Hypothalamus (tissue), 51 donors: ENCODE measurements around the gene KPNA1.

Experiments
- DNase-seq, 51 donors: peaks; one replicate each; lab custom pipeline; 2025; lab: John Stamatoyannopoulos, UW

The KPNA1 gene

DNA sequence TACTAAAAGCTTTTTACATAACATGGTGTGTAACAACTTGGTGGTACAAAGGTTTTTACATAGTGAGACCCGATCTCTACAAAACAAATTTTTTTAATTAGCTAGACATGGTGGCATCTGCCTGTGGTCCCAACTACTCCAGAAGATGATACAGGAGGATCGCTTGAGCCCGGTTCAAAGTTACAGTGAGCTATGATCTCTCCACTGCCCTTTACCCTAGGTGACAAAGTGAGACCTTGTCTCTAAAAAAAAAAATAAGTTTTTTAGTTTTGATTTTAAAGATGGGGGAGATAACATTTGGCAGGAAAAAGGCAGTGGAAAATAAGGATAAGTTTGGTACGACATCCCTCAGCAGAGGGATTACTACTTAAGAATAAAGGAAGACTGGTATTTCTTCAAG, 124.8 kb downstream of the KPNA1 start:
- DNase-seq, result no peak

- DNase-seq, result no peak
These were observed 125.5 kb downstream of the KPNA1 start for GRCh38 chr3:122389197-122389596.

- DNase-seq, result no peak
These were observed 127.0 kb downstream of the KPNA1 start for GRCh38 chr3:122387709-122388108.

DNA sequence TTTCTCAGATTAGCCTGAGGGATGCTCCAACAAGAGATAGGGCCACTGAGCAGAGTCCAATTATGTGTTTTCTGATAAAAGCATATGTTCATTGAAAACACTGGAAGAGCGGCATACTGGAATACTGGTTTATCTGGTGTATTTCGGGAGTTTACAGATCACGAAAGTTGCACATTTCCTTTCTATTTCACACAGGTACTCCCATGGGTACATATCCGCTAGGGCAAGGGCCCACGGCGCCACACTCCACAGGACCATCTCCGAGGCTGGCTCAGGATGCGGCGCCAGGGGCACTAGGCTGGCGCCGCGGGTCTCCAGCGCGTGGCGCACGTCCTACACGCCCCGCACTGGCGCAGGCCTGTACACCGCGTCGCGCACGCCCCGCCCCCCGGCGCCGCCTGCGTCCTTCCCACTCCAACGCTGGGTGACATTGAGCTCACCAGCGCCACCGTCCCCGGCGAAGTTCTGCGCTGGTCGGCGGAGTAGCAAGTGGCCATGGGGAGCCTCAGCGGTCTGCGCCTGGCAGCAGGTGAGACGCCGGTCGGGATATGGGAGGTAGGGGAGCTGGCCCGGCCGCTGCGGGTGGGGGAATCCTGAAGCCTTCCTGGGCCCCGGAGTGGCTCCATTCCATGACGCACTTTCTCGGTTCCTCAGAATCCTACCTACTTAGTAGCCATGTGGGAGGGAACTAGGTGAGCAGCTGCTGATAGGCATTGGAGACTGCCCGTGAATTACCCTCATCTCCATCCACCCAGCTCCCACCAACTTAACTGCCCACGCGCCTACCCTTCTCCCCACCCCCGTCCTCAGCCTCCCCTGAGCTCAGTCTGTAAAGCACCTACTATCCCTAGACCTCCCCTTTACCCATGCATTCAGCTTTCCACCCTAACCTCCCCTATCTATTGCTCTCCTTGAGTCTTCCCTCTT, 130.7 kb downstream of the KPNA1 start, which contains the start of gene FAM162A:
FAM162A (plus strand) TSS at position 412 of the 927 bp plus-strand sequence; CDS start at position 496, 84 bp downstream.
- DNase-seq, result peak; percentile 38 to 96 (median 89)

GRCh38 chr3:122382888-122383666, 131.7 kb downstream of the KPNA1 start, which contains the start of gene MIX23:
Gene MIX23 (minus strand): TSS chr3:122383231. CDS start chr3:122383224, 7 bp downstream.
- peak; percentile 25 to 92 (median 71) for DNase-seq

DNA sequence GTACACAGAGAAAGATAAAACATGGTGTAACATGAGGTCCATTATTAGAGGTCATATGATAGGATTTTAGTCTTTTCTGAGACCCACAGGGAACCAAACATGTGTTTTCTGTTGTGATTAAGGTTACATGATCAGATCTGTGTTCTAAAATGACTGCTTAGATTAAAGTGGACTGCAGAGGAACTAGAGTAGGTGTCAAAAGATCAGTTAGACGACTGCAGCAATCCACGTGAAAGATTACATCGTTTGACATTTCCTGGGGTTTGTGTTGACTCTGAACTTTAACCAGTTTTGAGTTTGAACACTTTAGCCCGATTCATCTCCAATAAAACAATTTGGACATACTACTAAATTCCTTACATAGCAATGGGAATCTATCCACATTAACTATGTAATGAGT, 136.8 kb downstream of the KPNA1 start:
- DNase-seq, result no peak

- no peak for DNase-seq
These were observed 140.7 kb downstream of the KPNA1 start for GRCh38 chr3:122374034-122374433.
